Erythroblast (primary cell): ENCODE data around the gene HMGN2.

ENCODE experiments used
- GATA1 ChIP-seq: IDR thresholded peaks from 2 replicates; pipeline ENCODE4 v1.6.1; 2011; ENCODE audit warnings: low read depth, mild to moderate bottlenecking, control low read depth, low read length, moderate library complexity
- POLR2A ChIP-seq: IDR thresholded peaks from 2 replicates; pipeline ENCODE4 v1.6.1; 2011; ENCODE audit warnings: mild to moderate bottlenecking, low read length

GRCh38 chr1:26459148-26459547 is 13.1 kb upstream of the HMGN2 start:
- TF ChIP-seq POLR2A (no peak), GATA1 (no peak)
